ENCODE measurements around the gene TTYH1. TPM values are rescaled to one million over a fixed set of nuclear protein-coding genes. Genes with fewer than 3 reads are reported as not detected.
"Not testable (repeated sequence)": the region's sequence is repeated elsewhere in the genome, so short reads cannot be mapped to it uniquely, and the experiment has no call there.

TTYH1 gene
- total RNA-seq, 2 donors from 2014 or later = not detected

GRCh38 chr19:54465426-54466109 lies 50.3 kb downstream of the TTYH1 start:
- peak overlapping the region; percentile 82 for H3K4me3 Mint-ChIP-seq
- ATAC-seq = no peak
- no peaks in the 10 kb centered on the region for H3K36me3 Mint-ChIP-seq (ENCODE audit: low read depth)
- DNase-seq = no peak
- no peaks in the 10 kb centered on the region for H3K9me3 ChIP-seq (ENCODE audit: control insufficient read depth, low read length, poor library complexity, severe bottlenecking)
- peaks cover 18% of the 10 kb centered on the region for H3K27me3 Mint-ChIP-seq
- H3K4me1 Mint-ChIP-seq = peaks cover 31% of the 10 kb centered on the region
- peak overlapping the region; percentile 76 for H3K27ac Mint-ChIP-seq

GRCh38 chr19:54466110-54466480 lies 50.8 kb downstream of the TTYH1 start:
- peaks cover 21% of the 10 kb centered on the region for H3K27me3 Mint-ChIP-seq
- not testable (repeated sequence) for ATAC-seq; H3K36me3 Mint-ChIP-seq (ENCODE audit: low read depth); H3K9me3 ChIP-seq (ENCODE audit: control insufficient read depth, low read length, poor library complexity, severe bottlenecking); DNase-seq
- H3K4me3 Mint-ChIP-seq = peak overlapping the region; percentile 82
- peak overlapping the region; percentile 76 for H3K27ac Mint-ChIP-seq
- peaks cover 35% of the 10 kb centered on the region for H3K4me1 Mint-ChIP-seq

DNA sequence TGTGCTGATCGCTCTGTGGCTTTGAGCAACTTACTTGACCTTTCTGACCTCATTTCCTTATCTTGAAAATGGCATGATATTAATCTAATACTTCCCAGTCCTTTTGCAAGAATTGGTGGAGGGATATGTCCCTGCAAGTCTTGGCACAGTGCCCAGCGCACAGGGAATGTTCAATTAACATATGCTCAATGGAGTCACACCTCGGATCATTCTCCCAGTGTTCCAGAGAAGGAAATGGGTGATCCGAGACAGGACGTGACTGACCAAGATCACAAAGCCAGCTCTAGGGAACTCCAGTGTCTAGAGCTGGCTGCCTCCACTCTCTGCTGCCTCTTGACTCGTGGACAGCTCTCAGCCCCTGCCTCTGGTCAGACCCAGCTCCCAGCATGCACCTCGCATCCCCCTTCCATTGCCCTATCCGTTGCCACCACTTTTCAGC lies 54.3 kb downstream of the TTYH1 start:
- H3K4me1 Mint-ChIP-seq = peaks cover 23% of the 10 kb centered on the region
- DNase-seq (no peak), ATAC-seq (no peak)
- H3K36me3 Mint-ChIP-seq (ENCODE audit: low read depth) = no peaks in the 10 kb centered on the region
- peak overlapping the region; percentile 87 for H3K27ac Mint-ChIP-seq
- H3K27me3 Mint-ChIP-seq = peaks cover 31% of the 10 kb centered on the region
- H3K9me3 ChIP-seq (ENCODE audit: control insufficient read depth, low read length, poor library complexity, severe bottlenecking) = no peaks in the 10 kb centered on the region
- H3K4me3 Mint-ChIP-seq = no peak overlapping the region

- DNase-seq = no peak
- H3K27me3 Mint-ChIP-seq = peaks cover 31% of the 10 kb centered on the region
- H3K4me3 Mint-ChIP-seq = peak overlapping the region; percentile 70
Observed at GRCh38 chr19:54470276-54470887, 55.1 kb downstream of the TTYH1 start.

GRCh38 chr19:54470991-54471782 lies 55.9 kb downstream of the TTYH1 start:
- no peak for DNase-seq
- peaks cover 31% of the 10 kb centered on the region for H3K27me3 Mint-ChIP-seq

More at GRCh38 chr19:54470276-54470887, 55.1 kb downstream of the TTYH1 start:
- Mint-ChIP-seq H3K36me3 (ENCODE audit: low read depth) (no peaks in the 10 kb centered on the region), H3K4me1 (peaks cover 23% of the 10 kb centered on the region), H3K27ac (peak overlapping the region; percentile 87)
- no peaks in the 10 kb centered on the region for H3K9me3 ChIP-seq (ENCODE audit: control insufficient read depth, low read length, poor library complexity, severe bottlenecking)
- ATAC-seq = no peak

GRCh38 chr19:54473071-54473891 lies 58.0 kb downstream of the TTYH1 start, which contains the start of gene CDC42EP5:
Gene CDC42EP5 (minus strand): TSS chr19:54473296. CDS start chr19:54465547, 7,749 bp downstream.
- Mint-ChIP-seq H3K27me3 (peaks cover 40% of the 10 kb centered on the region), H3K27ac (no peak within 1 kb of the TSS), H3K36me3 (ENCODE audit: low read depth) (no peaks in the 10 kb centered on the region), H3K4me3 (peak within 1 kb of the TSS; percentile 65), H3K4me1 (peaks cover 24% of the 10 kb centered on the region)
- DNase-seq (no peak), ATAC-seq (peak; percentile 27)
- no peaks in the 10 kb centered on the region for H3K9me3 ChIP-seq (ENCODE audit: control insufficient read depth, low read length, poor library complexity, severe bottlenecking)

More at GRCh38 chr19:54470991-54471782, 55.9 kb downstream of the TTYH1 start:
- H3K9me3 ChIP-seq (ENCODE audit: control insufficient read depth, low read length, poor library complexity, severe bottlenecking) = no peaks in the 10 kb centered on the region
- Mint-ChIP-seq H3K36me3 (ENCODE audit: low read depth) (no peaks in the 10 kb centered on the region), H3K27ac (no peak overlapping the region), H3K4me1 (peaks cover 22% of the 10 kb centered on the region), H3K4me3 (peak overlapping the region; percentile 70)
- ATAC-seq = peak; percentile 41

DNA sequence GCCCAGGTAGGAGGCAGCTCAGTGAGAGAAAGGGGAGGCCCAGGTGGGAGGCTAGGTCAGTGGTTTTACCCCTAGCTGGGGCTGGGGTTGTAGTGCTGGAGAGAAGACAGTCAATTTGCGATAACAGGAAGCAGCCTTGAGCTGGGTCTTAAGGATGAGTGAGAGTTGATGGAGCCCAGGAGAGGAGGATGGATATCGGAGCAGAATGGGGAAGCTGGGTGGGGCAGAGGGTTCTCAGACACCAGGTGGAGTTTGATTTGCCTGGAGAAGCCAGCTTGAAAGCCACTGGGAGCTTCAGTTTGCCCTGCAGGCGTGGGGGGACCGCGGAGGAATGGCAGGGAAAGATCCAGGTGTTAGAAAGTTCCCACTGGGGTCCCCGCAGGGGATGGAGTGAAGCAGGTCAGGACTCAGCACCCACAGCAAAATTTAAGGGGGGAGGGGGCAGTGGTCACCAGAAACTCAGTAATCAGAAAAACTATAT lies 58.7 kb downstream of the TTYH1 start:
- peaks cover 45% of the 10 kb centered on the region for H3K27me3 Mint-ChIP-seq
- no peak for ATAC-seq
- no peaks in the 10 kb centered on the region for H3K9me3 ChIP-seq (ENCODE audit: control insufficient read depth, low read length, poor library complexity, severe bottlenecking)
- no peak overlapping the region for H3K4me3 Mint-ChIP-seq
- H3K27ac Mint-ChIP-seq = no peak overlapping the region
- H3K36me3 Mint-ChIP-seq (ENCODE audit: low read depth) = no peaks in the 10 kb centered on the region
- no peak for DNase-seq
- H3K4me1 Mint-ChIP-seq = peaks cover 25% of the 10 kb centered on the region

- H3K4me3 Mint-ChIP-seq = no peak overlapping the region
- no peak overlapping the region for H3K27ac Mint-ChIP-seq
- H3K27me3 Mint-ChIP-seq = peaks cover 31% of the 10 kb centered on the region
- peaks cover 15% of the 10 kb centered on the region for H3K4me1 Mint-ChIP-seq
- H3K36me3 Mint-ChIP-seq (ENCODE audit: low read depth) = no peaks in the 10 kb centered on the region
- DNase-seq (no peak), ATAC-seq (no peak)
- H3K9me3 ChIP-seq (ENCODE audit: control insufficient read depth, low read length, poor library complexity, severe bottlenecking) = no peaks in the 10 kb centered on the region
Observed at GRCh38 chr19:54475706-54476105, 60.4 kb downstream of the TTYH1 start.

DNA sequence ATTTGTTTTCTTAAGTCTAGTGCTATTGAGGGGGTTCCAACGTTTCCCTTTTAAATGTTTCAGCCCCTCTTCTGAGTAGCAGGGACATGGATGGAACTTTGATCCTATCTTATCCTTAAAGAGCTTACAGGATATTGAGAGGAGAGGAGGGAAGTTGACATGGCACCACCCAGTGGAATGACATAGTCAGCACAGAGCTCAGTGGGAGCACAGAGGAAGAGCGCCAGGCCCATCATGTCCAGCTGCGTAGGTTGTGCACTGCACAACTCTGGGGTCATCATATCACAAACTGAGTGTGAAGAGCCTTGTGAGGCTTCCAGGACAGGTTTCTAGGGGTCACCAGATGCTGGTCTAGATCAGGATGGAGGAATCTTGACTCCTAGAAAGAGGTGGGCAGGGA lies 62.4 kb downstream of the TTYH1 start:
- ATAC-seq = no peak
- H3K9me3 ChIP-seq (ENCODE audit: control insufficient read depth, low read length, poor library complexity, severe bottlenecking) = no peaks in the 10 kb centered on the region
- H3K4me1 Mint-ChIP-seq = peaks cover 17% of the 10 kb centered on the region
- peaks cover 37% of the 10 kb centered on the region for H3K27me3 Mint-ChIP-seq
- H3K36me3 Mint-ChIP-seq (ENCODE audit: low read depth) = peaks cover 2% of the 10 kb centered on the region
- no peak for DNase-seq
- H3K27ac Mint-ChIP-seq = no peak overlapping the region
- H3K4me3 Mint-ChIP-seq = no peak overlapping the region

DNA sequence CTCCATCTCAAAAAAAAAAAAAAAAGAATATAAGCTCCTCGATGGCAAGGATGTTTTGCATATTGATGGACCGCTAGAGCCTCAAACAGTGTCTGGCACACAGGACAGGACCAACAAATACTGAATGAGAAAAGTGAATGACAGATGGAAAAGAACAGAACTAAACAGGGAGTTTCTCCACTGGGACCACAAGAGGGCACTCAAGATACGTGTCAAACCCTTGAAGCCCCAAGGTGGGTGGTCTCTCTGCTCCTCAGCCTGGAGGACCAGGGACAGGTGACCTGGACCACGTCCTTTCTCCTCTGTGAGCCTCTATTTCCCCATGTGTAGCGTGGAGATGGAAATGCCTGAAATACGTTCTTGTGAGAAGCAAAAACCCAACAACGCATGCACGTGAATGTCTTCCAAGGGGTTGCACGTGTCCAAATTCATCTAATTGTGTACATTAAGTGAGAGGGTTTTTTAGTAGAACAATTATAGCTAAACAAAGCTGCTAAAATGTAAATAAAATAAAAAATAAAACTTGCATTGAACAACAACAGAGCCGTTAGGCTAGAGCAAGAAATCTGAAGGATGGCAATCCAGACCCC lies 63.5 kb downstream of the TTYH1 start:
- peaks cover 2% of the 10 kb centered on the region for H3K36me3 Mint-ChIP-seq (ENCODE audit: low read depth)
- H3K4me3 Mint-ChIP-seq = no peak overlapping the region
- peaks cover 14% of the 10 kb centered on the region for H3K4me1 Mint-ChIP-seq
- ATAC-seq (peak; percentile 41), DNase-seq (no peak)
- no peaks in the 10 kb centered on the region for H3K9me3 ChIP-seq (ENCODE audit: control insufficient read depth, low read length, poor library complexity, severe bottlenecking)
- peaks cover 30% of the 10 kb centered on the region for H3K27me3 Mint-ChIP-seq
- no peak overlapping the region for H3K27ac Mint-ChIP-seq

DNA sequence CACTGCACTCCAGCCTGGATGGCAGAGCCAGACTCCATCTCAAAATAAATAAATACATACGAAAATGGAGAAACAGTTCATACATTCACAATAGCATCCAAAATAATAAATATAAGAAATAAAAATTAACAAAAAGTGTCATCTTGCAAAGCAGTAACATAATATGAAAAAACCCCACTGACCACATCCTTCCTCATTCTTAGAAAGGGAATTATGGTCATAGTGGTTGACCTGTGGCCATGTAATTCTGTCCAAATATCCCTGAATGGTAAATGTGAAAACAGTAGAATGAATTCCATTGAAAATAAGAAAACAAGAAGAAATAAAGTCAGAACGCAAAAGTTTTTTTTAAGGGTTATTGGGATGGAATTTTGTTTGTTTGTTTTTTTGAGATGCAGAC lies 64.8 kb downstream of the TTYH1 start:
- ATAC-seq (no peak), DNase-seq (no peak)
- H3K27me3 Mint-ChIP-seq = peaks cover 39% of the 10 kb centered on the region
- no peaks in the 10 kb centered on the region for H3K9me3 ChIP-seq (ENCODE audit: control insufficient read depth, low read length, poor library complexity, severe bottlenecking)
- H3K27ac Mint-ChIP-seq = no peak overlapping the region
- H3K4me1 Mint-ChIP-seq = peaks cover 14% of the 10 kb centered on the region
- H3K36me3 Mint-ChIP-seq (ENCODE audit: low read depth) = peaks cover 4% of the 10 kb centered on the region
- H3K4me3 Mint-ChIP-seq = no peak overlapping the region

GRCh38 chr19:54481326-54481930 lies 66.2 kb downstream of the TTYH1 start:
- H3K27ac Mint-ChIP-seq = no peak overlapping the region
- no peaks in the 10 kb centered on the region for H3K9me3 ChIP-seq (ENCODE audit: control insufficient read depth, low read length, poor library complexity, severe bottlenecking)
- H3K4me3 Mint-ChIP-seq = no peak overlapping the region
- H3K4me1 Mint-ChIP-seq = peaks cover 14% of the 10 kb centered on the region
- DNase-seq (peak in 1 of 3 donors; percentile 34), ATAC-seq (peak; percentile 54)
- peaks cover 4% of the 10 kb centered on the region for H3K36me3 Mint-ChIP-seq (ENCODE audit: low read depth)
- H3K27me3 Mint-ChIP-seq = peaks cover 50% of the 10 kb centered on the region

All from T-helper 17 cell (primary cell).